Uterus (tissue), 2 donors: ENCODE results near the gene PSG2.
"Not testable (repeated sequence)": the region's sequence is repeated elsewhere in the genome, so short reads cannot be mapped to it uniquely, and the experiment has no call there.

ENCODE experiments used
- CTCF ChIP-seq, 4 experiments: fragments of 200-600 bp in 2 of 4; fragments of 450-650 bp in 2 of 4; sonication (generic) in 2 of 4; IDR thresholded peaks; one replicate each; pipeline ENCODE4 v1.5.1; 2016 to 2019; ENCODE audit warnings: antibody characterized with exemption in 4 of 4, mild to moderate bottlenecking in 2 of 4, moderate library complexity in 1 of 4
- POLR2A ChIP-seq, 2 donors: fragments of 450-650 bp; IDR thresholded peaks; one replicate each; pipeline ENCODE4 v1.6.1; 2016; ENCODE audit warnings: antibody characterized with exemption in 2 of 2, mild to moderate bottlenecking in 1 of 2, moderate library complexity in 1 of 2

- TF ChIP-seq POLR2A, CTCF (IDR thresholded peaks at IDR 0.05): not testable (repeated sequence)
Measured at GRCh38 chr19:43062418-43062817, 20.1 kb downstream of the PSG2 start.
